Activated CD4-positive, alpha-beta memory T cell treated with anti-CD3 and anti-CD28 coated beads for 36 hours (primary cell): Measurements from ENCODE around the gene MYO10. TPM values are rescaled to one million over a fixed set of nuclear protein-coding genes. Genes with fewer than 3 reads are reported as not detected.

Experiments used
- CTCF ChIA-PET: fragments of 350-600 bp; sonication (Branson Sonifier 250); formaldehyde crosslinking; loops from one replicate; lab custom pipeline; 2021; ENCODE audit warnings: antibody characterized with exemption, inconsistent platforms; lab: Charles Lee
- POLR2A ChIA-PET: fragments of 350-600 bp; sonication (Branson Sonifier 250); formaldehyde crosslinking; loops from one replicate; lab custom pipeline; 2021; ENCODE audit warnings: antibody characterized with exemption; lab: Charles Lee
- DNase-seq: peaks from one replicate; pipeline ENCODE4 v3.0.0-alpha.2; 2020
- H3K27ac Mint-ChIP-seq: one replicate; pipeline ENCODE4 v1.8.0; 2021; ENCODE audit warnings: mixed read lengths
- H3K27me3 Mint-ChIP-seq: one replicate; pipeline ENCODE4 v1.8.0; 2021; ENCODE audit warnings: mixed read lengths
- H3K36me3 Mint-ChIP-seq: one replicate; pipeline ENCODE4 v1.8.0; 2021; ENCODE audit warnings: mixed read lengths
- H3K4me1 Mint-ChIP-seq: one replicate; pipeline ENCODE4 v1.8.0; 2021; ENCODE audit warnings: low read depth, mixed read lengths
- H3K4me3 Mint-ChIP-seq: one replicate; pipeline ENCODE4 v1.8.0; 2021; ENCODE audit warnings: mild to moderate bottlenecking, mixed read lengths
- H3K9me3 Mint-ChIP-seq: one replicate; pipeline ENCODE4 v1.8.0; 2021; ENCODE audit warnings: mixed read lengths
- intact Hi-C: fragments of 100-400 bp; cut with micrococcal nuclease; formaldehyde crosslinking; loops from one replicate; pipeline ENCODE4 v1.15.1; 2023
- total RNA-seq, 2 experiments: library from RNA; stranded (reverse); gene quantifications; one replicate each; pipeline ENCODE4 v1.2.3, GENCODE V29; 2021

Gene MYO10
- total RNA-seq, 2 experiments from 2014 or later, result 0.21 to 0.34 TPM

GRCh38 chr5:16681876-16682275 is 254.2 kb downstream of the MYO10 start:
- peaks cover 1% of the 10 kb centered on the region for H3K27me3 Mint-ChIP-seq
- no peaks in the 10 kb centered on the region for H3K4me1 Mint-ChIP-seq
- H3K9me3 Mint-ChIP-seq, result no peaks in the 10 kb centered on the region
- intact Hi-C loops, result no loop called here
- CTCF ChIA-PET, result interaction anchor here (0.6 kb wide), 1 partner anchor 777 kb away, joined by 3 read pairs; no protein-coding TSS in a partner anchor
- H3K27ac Mint-ChIP-seq, result no peak overlapping the region
- DNase-seq, result no peak
- H3K36me3 Mint-ChIP-seq, result no peaks in the 10 kb centered on the region
- H3K4me3 Mint-ChIP-seq, result no peak overlapping the region
- POLR2A ChIA-PET, result no interaction called here

DNA sequence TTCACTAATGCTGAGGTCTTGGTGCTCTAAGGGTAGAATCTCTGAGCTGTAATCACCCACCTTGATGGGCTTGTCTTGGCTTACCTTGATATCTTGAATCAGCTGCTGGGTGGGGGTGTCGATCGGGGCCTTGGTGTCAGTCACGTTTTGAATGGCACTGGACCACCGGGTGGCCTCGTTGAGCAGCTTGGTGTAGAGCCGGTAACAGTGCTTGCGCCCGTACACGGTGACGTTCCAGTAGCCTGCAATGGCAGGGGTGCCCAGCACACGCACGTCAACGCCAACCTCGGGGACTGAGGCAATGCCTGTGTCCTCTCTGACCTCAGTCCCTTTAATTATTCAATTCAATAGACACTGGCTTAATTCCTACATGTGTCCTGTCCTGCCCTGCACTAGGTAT is 256.2 kb downstream of the MYO10 start:
- H3K9me3 Mint-ChIP-seq, result no peaks in the 10 kb centered on the region
- no peaks in the 10 kb centered on the region for H3K36me3 Mint-ChIP-seq
- ChIA-PET CTCF (no interaction called here), POLR2A (interaction anchor here (0.6 kb wide), 1 partner anchor 233 kb away, joined by 4 read pairs; no protein-coding TSS in a partner anchor)
- H3K4me1 Mint-ChIP-seq, result no peaks in the 10 kb centered on the region
- intact Hi-C loops, result no loop called here
- peaks cover 3% of the 10 kb centered on the region for H3K27me3 Mint-ChIP-seq
- no peak for DNase-seq
- H3K27ac Mint-ChIP-seq, result no peak overlapping the region
- H3K4me3 Mint-ChIP-seq, result no peak overlapping the region

- ChIA-PET POLR2A (interaction anchor here (0.6 kb wide), 1 partner anchor 232 kb away, joined by 4 read pairs; no protein-coding TSS in a partner anchor), CTCF (no interaction called here)
- Mint-ChIP-seq H3K9me3 (no peaks in the 10 kb centered on the region), H3K27ac (no peak overlapping the region), H3K27me3 (peaks cover 3% of the 10 kb centered on the region), H3K4me3 (no peak overlapping the region), H3K4me1 (no peaks in the 10 kb centered on the region), H3K36me3 (no peaks in the 10 kb centered on the region)
- intact Hi-C loops, result no loop called here
- DNase-seq, result no peak
These were observed 256.9 kb downstream of the MYO10 start for GRCh38 chr5:16679190-16679589.

- intact Hi-C loops, result no loop called here
- POLR2A ChIA-PET, result no interaction called here
- H3K4me3 Mint-ChIP-seq, result no peak overlapping the region
- no peaks in the 10 kb centered on the region for H3K9me3 Mint-ChIP-seq
- DNase-seq, result no peak
- peaks cover 12% of the 10 kb centered on the region for H3K4me1 Mint-ChIP-seq
- peaks cover 3% of the 10 kb centered on the region for H3K27me3 Mint-ChIP-seq
- CTCF ChIA-PET, result no interaction called here
- H3K36me3 Mint-ChIP-seq, result no peaks in the 10 kb centered on the region
- no peak overlapping the region for H3K27ac Mint-ChIP-seq
These were observed 260.3 kb downstream of the MYO10 start for GRCh38 chr5:16675806-16676205.

- CTCF ChIA-PET, result no interaction called here
- H3K4me3 Mint-ChIP-seq, result no peak overlapping the region
- POLR2A ChIA-PET, result interaction anchor here (0.6 kb wide), 1 partner anchor 129 kb away, joined by 4 read pairs; no protein-coding TSS in a partner anchor
- H3K27ac Mint-ChIP-seq, result no peak overlapping the region
- H3K9me3 Mint-ChIP-seq, result no peaks in the 10 kb centered on the region
- intact Hi-C loops, result loop anchor here (5.0 kb wide), 1 partner anchor 47 kb away; no protein-coding TSS in a partner anchor
- H3K27me3 Mint-ChIP-seq, result peaks cover 2% of the 10 kb centered on the region
- peaks cover 12% of the 10 kb centered on the region for H3K4me1 Mint-ChIP-seq
- DNase-seq, result no peak
- no peaks in the 10 kb centered on the region for H3K36me3 Mint-ChIP-seq
These were observed 261.3 kb downstream of the MYO10 start for GRCh38 chr5:16674750-16675149.

DNA sequence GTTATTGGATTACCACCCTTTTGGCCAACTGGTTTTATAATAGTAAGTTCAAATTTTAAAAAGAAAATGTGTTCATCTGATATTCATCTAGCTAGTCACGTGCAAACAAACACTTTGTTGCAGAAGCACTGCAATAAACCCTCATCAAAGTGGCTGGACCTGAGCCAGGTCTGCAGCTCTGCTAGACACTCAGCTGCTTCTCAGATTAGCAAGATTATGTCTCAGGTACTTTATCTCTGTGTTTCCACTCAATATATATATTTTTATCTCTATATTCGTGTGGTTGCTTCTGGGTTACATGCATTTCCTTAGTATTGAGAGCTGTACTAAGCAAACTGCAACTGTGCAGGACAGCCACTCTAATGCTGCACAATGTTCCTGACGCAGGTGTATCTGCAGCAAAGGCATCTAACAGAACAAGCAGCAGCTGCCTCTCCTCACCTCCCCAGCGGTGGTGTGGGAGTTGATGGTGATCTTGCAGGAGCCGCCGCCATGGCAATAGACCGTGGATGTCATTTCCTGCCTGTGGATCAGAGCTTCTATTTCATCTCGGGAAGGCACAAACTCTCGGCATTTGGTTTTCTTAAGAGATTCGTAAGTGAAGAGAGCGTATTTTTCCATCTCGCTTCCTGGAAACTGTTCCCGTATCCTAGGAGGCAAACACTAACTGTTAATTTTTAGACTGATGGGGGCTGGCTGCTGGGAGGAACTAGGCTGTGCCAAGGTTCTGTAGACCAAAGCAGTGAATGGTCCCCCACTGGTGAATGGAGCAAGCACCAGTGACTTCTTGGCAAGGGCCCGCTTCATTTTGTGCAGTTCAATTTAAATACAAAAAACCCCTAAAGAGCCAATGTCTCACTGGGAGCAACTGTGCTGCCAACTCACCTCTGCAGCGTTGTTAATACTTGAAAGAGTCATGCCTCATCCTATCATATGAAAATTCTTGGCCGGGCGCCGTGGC is 262.6 kb downstream of the MYO10 start:
- CTCF ChIA-PET, result no interaction called here
- no peak overlapping the region for H3K27ac Mint-ChIP-seq
- peak; percentile 41 for DNase-seq
- H3K27me3 Mint-ChIP-seq, result peaks cover 2% of the 10 kb centered on the region
- intact Hi-C loops, result loop anchor here (5.0 kb wide), 1 partner anchor 46 kb away; no protein-coding TSS in a partner anchor
- peak overlapping the region; percentile 30 for H3K4me3 Mint-ChIP-seq
- peaks cover 12% of the 10 kb centered on the region for H3K4me1 Mint-ChIP-seq
- H3K36me3 Mint-ChIP-seq, result no peaks in the 10 kb centered on the region
- no peaks in the 10 kb centered on the region for H3K9me3 Mint-ChIP-seq
- POLR2A ChIA-PET, result no interaction called here

DNA sequence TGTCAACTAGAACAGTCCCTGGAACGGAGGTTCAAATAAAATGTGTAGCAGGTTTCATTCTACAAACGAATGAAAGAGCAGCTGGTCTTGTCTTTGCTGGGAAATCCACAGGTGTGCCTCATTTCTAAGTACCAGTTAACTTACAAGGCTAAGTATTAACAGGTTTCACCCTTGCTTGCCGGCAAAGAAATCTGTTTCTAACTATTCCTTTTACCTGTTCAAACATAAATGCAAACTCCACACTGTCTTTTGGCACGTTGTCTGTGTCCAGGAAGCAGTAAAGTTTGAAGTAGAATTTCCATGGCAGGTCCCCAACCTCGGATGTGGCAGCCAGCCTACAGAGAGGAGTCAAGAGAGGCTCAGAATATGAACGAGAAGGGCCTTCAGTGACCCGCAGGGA is 264.9 kb downstream of the MYO10 start:
- intact Hi-C loops, result loop anchor here (5.0 kb wide), 1 partner anchor 44 kb away; no protein-coding TSS in a partner anchor
- Mint-ChIP-seq H3K4me1 (peaks cover 12% of the 10 kb centered on the region), H3K27me3 (peaks cover 2% of the 10 kb centered on the region), H3K36me3 (no peaks in the 10 kb centered on the region), H3K9me3 (no peaks in the 10 kb centered on the region), H3K27ac (no peak overlapping the region), H3K4me3 (no peak overlapping the region)
- DNase-seq, result no peak
- POLR2A ChIA-PET, result no interaction called here
- CTCF ChIA-PET, result interaction anchor here (0.6 kb wide), 1 partner anchor 20 kb away, joined by 3 read pairs; no protein-coding TSS in a partner anchor

DNA sequence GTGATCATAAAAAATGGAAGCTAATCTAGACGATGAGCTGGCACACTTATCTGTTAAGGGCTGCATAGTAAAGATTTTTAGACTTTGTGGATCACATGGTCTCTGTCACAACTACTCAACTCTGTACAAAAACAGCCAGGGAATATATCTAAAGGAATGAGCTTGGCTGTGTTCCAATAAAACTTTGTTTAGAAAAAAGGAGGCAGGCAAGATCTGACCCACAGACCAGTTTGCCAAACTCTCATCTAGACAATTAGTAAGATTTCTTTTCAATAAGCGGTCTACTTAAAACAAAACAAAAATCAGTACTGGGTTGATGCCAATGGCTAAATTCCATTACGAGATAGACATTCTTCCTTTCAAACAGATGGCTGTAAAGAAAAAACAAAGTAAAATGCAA is 266.3 kb downstream of the MYO10 start:
- Mint-ChIP-seq H3K9me3 (no peaks in the 10 kb centered on the region), H3K4me1 (peaks cover 12% of the 10 kb centered on the region), H3K36me3 (no peaks in the 10 kb centered on the region), H3K27ac (no peak overlapping the region), H3K4me3 (no peak overlapping the region), H3K27me3 (no peaks in the 10 kb centered on the region)
- intact Hi-C loops, result loop anchor here (5.0 kb wide), 1 partner anchor 42 kb away; no protein-coding TSS in a partner anchor
- DNase-seq, result no peak
- POLR2A ChIA-PET, result no interaction called here
- CTCF ChIA-PET, result interaction anchor here (0.5 kb wide), 1 partner anchor 58 kb away, joined by 4 read pairs; no protein-coding TSS in a partner anchor

- CTCF ChIA-PET, result no interaction called here
- no peaks in the 10 kb centered on the region for H3K9me3 Mint-ChIP-seq
- no peaks in the 10 kb centered on the region for H3K27me3 Mint-ChIP-seq
- intact Hi-C loops, result no loop called here
- H3K36me3 Mint-ChIP-seq, result no peaks in the 10 kb centered on the region
- H3K27ac Mint-ChIP-seq, result no peak overlapping the region
- peaks cover 9% of the 10 kb centered on the region for H3K4me1 Mint-ChIP-seq
- H3K4me3 Mint-ChIP-seq, result no peak overlapping the region
- no peak for DNase-seq
- POLR2A ChIA-PET, result no interaction called here
These were observed 267.5 kb downstream of the MYO10 start for GRCh38 chr5:16668631-16669030.

GRCh38 chr5:16668194-16668593 is 267.9 kb downstream of the MYO10 start:
- no peak for DNase-seq
- no peak overlapping the region for H3K27ac Mint-ChIP-seq
- ChIA-PET POLR2A (no interaction called here), CTCF (no interaction called here)
- H3K9me3 Mint-ChIP-seq, result no peaks in the 10 kb centered on the region
- intact Hi-C loops, result no loop called here
- peaks cover 6% of the 10 kb centered on the region for H3K4me1 Mint-ChIP-seq
- H3K4me3 Mint-ChIP-seq, result no peak overlapping the region
- H3K36me3 Mint-ChIP-seq, result no peaks in the 10 kb centered on the region
- no peaks in the 10 kb centered on the region for H3K27me3 Mint-ChIP-seq

DNA sequence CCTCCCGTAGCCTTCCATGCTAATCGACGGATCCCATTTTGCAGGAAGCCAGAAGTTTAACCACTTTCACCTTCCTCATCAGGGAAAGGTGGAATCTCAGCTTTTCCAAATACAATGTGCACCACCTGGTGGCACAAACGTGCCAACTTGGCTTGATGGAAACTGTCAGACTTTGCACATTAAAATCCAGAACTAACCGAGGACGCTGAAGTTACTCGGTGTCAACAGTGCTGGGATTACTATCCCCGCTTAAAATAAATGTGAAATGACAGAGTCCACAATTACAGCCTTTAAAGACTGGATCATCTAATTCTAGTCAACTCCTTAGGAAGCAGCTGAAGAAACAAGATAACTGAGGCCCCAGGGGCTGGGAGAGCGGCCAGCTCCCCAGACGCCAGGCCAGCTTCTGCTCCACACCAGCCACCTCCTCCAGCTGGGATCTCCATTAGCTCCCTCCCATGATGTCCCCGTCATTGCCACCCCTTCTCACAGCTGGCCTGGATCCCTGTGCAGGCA is 269.1 kb downstream of the MYO10 start:
- ChIA-PET CTCF (interaction anchor here (1.0 to 1.6 kb wide), 3 partner anchors 177 to 506 kb away, joined by 3 to 6 read pairs (median 3); no protein-coding TSS in a partner anchor), POLR2A (no interaction called here)
- Mint-ChIP-seq H3K36me3 (no peaks in the 10 kb centered on the region), H3K27me3 (no peaks in the 10 kb centered on the region), H3K27ac (no peak overlapping the region), H3K9me3 (no peaks in the 10 kb centered on the region), H3K4me3 (no peak overlapping the region), H3K4me1 (no peaks in the 10 kb centered on the region)
- DNase-seq, result peak; percentile 22
- intact Hi-C loops, result loop anchor here (1.0 kb wide), 1 partner anchor 178 kb away; no protein-coding TSS in a partner anchor
